ENCODE data around the gene SLC22A23.

SLC22A23 gene

GRCh38 chr6:3287976-3288707 lies 168.7 kb downstream of the SLC22A23 start:
- no peak overlapping the region for H3K56ac ChIP-seq (ENCODE audit: low read length)
- H3K79me1 ChIP-seq (ENCODE audit: low read length) = no peaks in the 10 kb centered on the region
- H4K5ac ChIP-seq (ENCODE audit: low read length) = no peak overlapping the region
- no peak overlapping the region for H2BK120ac ChIP-seq (ENCODE audit: low read depth, low read length)
- no peak overlapping the region for H2BK15ac ChIP-seq (replicated peaks; ENCODE audit: low read depth)
- no peak overlapping the region for H3K9ac ChIP-seq (ENCODE audit: low read length)
- H3K27ac ChIP-seq (ENCODE audit: low read depth, low read length) = no peak overlapping the region
- H2BK5ac ChIP-seq (ENCODE audit: low read length) = no peak overlapping the region
- no peak overlapping the region for H3K23ac ChIP-seq (ENCODE audit: low read length)
- DNase-seq = no peak
- no peaks in the 10 kb centered on the region for H3K79me2 ChIP-seq (ENCODE audit: control insufficient read depth, insufficient read depth, low read length)
- no CpG with 5 or more reads among the region's 17 CpGs for WGBS (ENCODE audit: extremely low coverage, insufficient coverage, low lambda C conversion rate)
- H3K27me3 ChIP-seq (ENCODE audit: insufficient read depth, low read length, poor library complexity) = no peaks in the 10 kb centered on the region
- no peak overlapping the region for H2AK5ac ChIP-seq (ENCODE audit: low read length)
- H3K4me1 ChIP-seq (ENCODE audit: control insufficient read depth, low read depth, low read length) = no peaks in the 10 kb centered on the region
- no peak overlapping the region for H3K4me2 ChIP-seq (ENCODE audit: low read length)
- H3K36me3 ChIP-seq (ENCODE audit: control insufficient read depth, insufficient read depth, low read length) = no peaks in the 10 kb centered on the region
- H3K18ac ChIP-seq (ENCODE audit: low read length) = no peak overlapping the region
- no peak overlapping the region for H3K4me3 ChIP-seq (ENCODE audit: low read length)
- H4K8ac ChIP-seq (ENCODE audit: low read depth, low read length) = no peak overlapping the region
- H3K4ac ChIP-seq (ENCODE audit: low read depth, low read length) = no peak overlapping the region

GRCh38 chr6:3287308-3287707 lies 169.5 kb downstream of the SLC22A23 start:
- WGBS (ENCODE audit: extremely low coverage, insufficient coverage, low lambda C conversion rate) = no CpG with 5 or more reads among the region's 9 CpGs
- DNase-seq = no peak
- Histone ChIP-seq H3K56ac (ENCODE audit: low read length) (no peak overlapping the region), H4K8ac (ENCODE audit: low read depth, low read length) (no peak overlapping the region), H3K4ac (ENCODE audit: low read depth, low read length) (no peak overlapping the region), H3K23ac (ENCODE audit: low read length) (no peak overlapping the region), H2BK5ac (ENCODE audit: low read length) (no peak overlapping the region), H2BK120ac (ENCODE audit: low read depth, low read length) (no peak overlapping the region), H2BK15ac (replicated peaks; ENCODE audit: low read depth) (no peak overlapping the region), H3K9ac (ENCODE audit: low read length) (no peak overlapping the region), H3K79me1 (ENCODE audit: low read length) (no peaks in the 10 kb centered on the region), H3K4me2 (ENCODE audit: low read length) (no peak overlapping the region), H3K36me3 (ENCODE audit: control insufficient read depth, insufficient read depth, low read length) (no peaks in the 10 kb centered on the region), H3K4me1 (ENCODE audit: control insufficient read depth, low read depth, low read length) (peaks cover under 1% of the 10 kb centered on the region), H3K79me2 (ENCODE audit: control insufficient read depth, insufficient read depth, low read length) (no peaks in the 10 kb centered on the region), H3K27me3 (ENCODE audit: insufficient read depth, low read length, poor library complexity) (no peaks in the 10 kb centered on the region), H4K5ac (ENCODE audit: low read length) (no peak overlapping the region), H3K18ac (ENCODE audit: low read length) (no peak overlapping the region), H3K27ac (ENCODE audit: low read depth, low read length) (no peak overlapping the region), H2AK5ac (ENCODE audit: low read length) (no peak overlapping the region), H3K4me3 (ENCODE audit: low read length) (no peak overlapping the region)

- H3K9ac ChIP-seq (ENCODE audit: low read length) = no peak overlapping the region
- H3K79me1 ChIP-seq (ENCODE audit: low read length) = no peaks in the 10 kb centered on the region
- H2BK120ac ChIP-seq (ENCODE audit: low read depth, low read length) = no peak overlapping the region
- H2BK15ac ChIP-seq (replicated peaks; ENCODE audit: low read depth) = no peak overlapping the region
- H3K56ac ChIP-seq (ENCODE audit: low read length) = no peak overlapping the region
- H3K23ac ChIP-seq (ENCODE audit: low read length) = no peak overlapping the region
- no peak overlapping the region for H3K27ac ChIP-seq (ENCODE audit: low read depth, low read length)
- DNase-seq = no peak
- H3K27me3 ChIP-seq (ENCODE audit: insufficient read depth, low read length, poor library complexity) = no peaks in the 10 kb centered on the region
- H3K18ac ChIP-seq (ENCODE audit: low read length) = no peak overlapping the region
- H3K4me3 ChIP-seq (ENCODE audit: low read length) = no peak overlapping the region
- H2AK5ac ChIP-seq (ENCODE audit: low read length) = no peak overlapping the region
- no peak overlapping the region for H2BK5ac ChIP-seq (ENCODE audit: low read length)
- H3K4ac ChIP-seq (ENCODE audit: low read depth, low read length) = no peak overlapping the region
- WGBS (ENCODE audit: extremely low coverage, insufficient coverage, low lambda C conversion rate) = no CpG with 5 or more reads among the region's 24 CpGs
- H4K5ac ChIP-seq (ENCODE audit: low read length) = no peak overlapping the region
- no peaks in the 10 kb centered on the region for H3K79me2 ChIP-seq (ENCODE audit: control insufficient read depth, insufficient read depth, low read length)
- no peak overlapping the region for H4K8ac ChIP-seq (ENCODE audit: low read depth, low read length)
- no peak overlapping the region for H3K4me2 ChIP-seq (ENCODE audit: low read length)
- H3K4me1 ChIP-seq (ENCODE audit: control insufficient read depth, low read depth, low read length) = peaks cover 6% of the 10 kb centered on the region
- H3K36me3 ChIP-seq (ENCODE audit: control insufficient read depth, insufficient read depth, low read length) = no peaks in the 10 kb centered on the region
Observed at GRCh38 chr6:3286641-3287171, 170.1 kb downstream of the SLC22A23 start.

- H3K4me2 ChIP-seq (ENCODE audit: low read length) = no peak overlapping the region
- H3K4ac ChIP-seq (ENCODE audit: low read depth, low read length) = no peak overlapping the region
- no peak overlapping the region for H2BK15ac ChIP-seq (replicated peaks; ENCODE audit: low read depth)
- H3K4me3 ChIP-seq (ENCODE audit: low read length) = no peak overlapping the region
- no peak overlapping the region for H3K9ac ChIP-seq (ENCODE audit: low read length)
- no CpG with 5 or more reads among the region's 14 CpGs for WGBS (ENCODE audit: extremely low coverage, insufficient coverage, low lambda C conversion rate)
- no peak overlapping the region for H2BK5ac ChIP-seq (ENCODE audit: low read length)
- no peak overlapping the region for H3K18ac ChIP-seq (ENCODE audit: low read length)
- no peak overlapping the region for H4K8ac ChIP-seq (ENCODE audit: low read depth, low read length)
- H3K4me1 ChIP-seq (ENCODE audit: control insufficient read depth, low read depth, low read length) = peaks cover 9% of the 10 kb centered on the region
- H3K79me2 ChIP-seq (ENCODE audit: control insufficient read depth, insufficient read depth, low read length) = no peaks in the 10 kb centered on the region
- no peaks in the 10 kb centered on the region for H3K36me3 ChIP-seq (ENCODE audit: control insufficient read depth, insufficient read depth, low read length)
- H3K27ac ChIP-seq (ENCODE audit: low read depth, low read length) = no peak overlapping the region
- H3K23ac ChIP-seq (ENCODE audit: low read length) = no peak overlapping the region
- H2AK5ac ChIP-seq (ENCODE audit: low read length) = no peak overlapping the region
- no peak overlapping the region for H2BK120ac ChIP-seq (ENCODE audit: low read depth, low read length)
- H3K27me3 ChIP-seq (ENCODE audit: insufficient read depth, low read length, poor library complexity) = no peaks in the 10 kb centered on the region
- H3K56ac ChIP-seq (ENCODE audit: low read length) = no peak overlapping the region
- no peak for DNase-seq
- no peak overlapping the region for H4K5ac ChIP-seq (ENCODE audit: low read length)
- no peaks in the 10 kb centered on the region for H3K79me1 ChIP-seq (ENCODE audit: low read length)
Observed at GRCh38 chr6:3285732-3286131, 171.1 kb downstream of the SLC22A23 start.

- Histone ChIP-seq H2BK5ac (ENCODE audit: low read length) (no peak overlapping the region), H3K23ac (ENCODE audit: low read length) (no peak overlapping the region), H3K27ac (ENCODE audit: low read depth, low read length) (no peak overlapping the region), H3K79me2 (ENCODE audit: control insufficient read depth, insufficient read depth, low read length) (no peaks in the 10 kb centered on the region), H3K4me1 (ENCODE audit: control insufficient read depth, low read depth, low read length) (peaks cover 9% of the 10 kb centered on the region), H3K79me1 (ENCODE audit: low read length) (no peaks in the 10 kb centered on the region), H3K18ac (ENCODE audit: low read length) (no peak overlapping the region), H4K5ac (ENCODE audit: low read length) (no peak overlapping the region), H2BK15ac (replicated peaks; ENCODE audit: low read depth) (no peak overlapping the region), H3K27me3 (ENCODE audit: insufficient read depth, low read length, poor library complexity) (no peaks in the 10 kb centered on the region), H2BK120ac (ENCODE audit: low read depth, low read length) (no peak overlapping the region), H4K8ac (ENCODE audit: low read depth, low read length) (no peak overlapping the region), H3K9ac (ENCODE audit: low read length) (no peak overlapping the region), H3K4me2 (ENCODE audit: low read length) (no peak overlapping the region), H3K4me3 (ENCODE audit: low read length) (no peak overlapping the region), H2AK5ac (ENCODE audit: low read length) (no peak overlapping the region), H3K36me3 (ENCODE audit: control insufficient read depth, insufficient read depth, low read length) (no peaks in the 10 kb centered on the region), H3K56ac (ENCODE audit: low read length) (no peak overlapping the region), H3K4ac (ENCODE audit: low read depth, low read length) (no peak overlapping the region)
- whole genome bisulfite sequencing (ENCODE audit: extremely low coverage, insufficient coverage, low lambda C conversion rate) = no CpG with 5 or more reads among the region's 19 CpGs
- no peak for DNase-seq
Observed at GRCh38 chr6:3285049-3285639, 171.7 kb downstream of the SLC22A23 start.
